ENCODE results near the gene CCDC3.
A peak's percentile ranks its signal among the peaks of the same experiment; 100 is the strongest.
"Not testable (repeated sequence)": the region's sequence is repeated elsewhere in the genome, so short reads cannot be mapped to it uniquely, and the experiment has no call there.

Gene CCDC3

GRCh38 chr10:12876266-12876665 lies 125.2 kb downstream of the CCDC3 start:
- no peak for DNase-seq

GRCh38 chr10:12875100-12875499 lies 126.4 kb downstream of the CCDC3 start:
- no peak for DNase-seq

- DNase-seq = no peak
Measured at GRCh38 chr10:12874501-12874900, 127.0 kb downstream of the CCDC3 start.

GRCh38 chr10:12873172-12873571 lies 128.3 kb downstream of the CCDC3 start:
- no peak for DNase-seq

- no peak for DNase-seq
Measured at GRCh38 chr10:12872577-12872976, 128.9 kb downstream of the CCDC3 start.

GRCh38 chr10:12869427-12869826 lies 132.1 kb downstream of the CCDC3 start:
- DNase-seq = no peak

GRCh38 chr10:12868229-12868628 lies 133.3 kb downstream of the CCDC3 start:
- DNase-seq = no peak

- not testable (repeated sequence) for DNase-seq
Measured at GRCh38 chr10:12865515-12865914, 136.0 kb downstream of the CCDC3 start.

- DNase-seq = no peak
Measured at GRCh38 chr10:12862459-12862858, 139.1 kb downstream of the CCDC3 start.

- DNase-seq = no peak
Measured at GRCh38 chr10:12854988-12855387, 146.5 kb downstream of the CCDC3 start.

- no peak for DNase-seq
Measured at GRCh38 chr10:12852687-12853086, 148.8 kb downstream of the CCDC3 start.

GRCh38 chr10:12849319-12850181 lies 152.0 kb downstream of the CCDC3 start:
- DNase-seq = peak; percentile 19

GRCh38 chr10:12848439-12849173 lies 152.9 kb downstream of the CCDC3 start:
- DNase-seq = no peak

GRCh38 chr10:12847361-12847975 lies 154.0 kb downstream of the CCDC3 start:
- no peak for DNase-seq

GRCh38 chr10:12846718-12847117 lies 154.8 kb downstream of the CCDC3 start:
- no peak for DNase-seq

All from KG1 (cell line).